ENCODE results near the gene MYZAP.
"Not testable (repeated sequence)": the region's sequence is repeated elsewhere in the genome, so short reads cannot be mapped to it uniquely, and the experiment has no call there.

Gene MYZAP

GRCh38 chr15:57611123-57611522 is 19.4 kb downstream of the MYZAP start:
- Histone ChIP-seq H3K4me3 (no peak overlapping the region), H3K27ac (peak overlapping the region in 7 of 21 experiments; percentile 20 to 64 (median 38))

GRCh38 chr15:57611938-57612337 is 20.2 kb downstream of the MYZAP start:
- Histone ChIP-seq H3K4me3 (no peak overlapping the region), H3K27ac (peak overlapping the region in 7 of 21 experiments; percentile 8 to 60 (median 28))

- Histone ChIP-seq H3K4me3 (no peak overlapping the region), H3K27ac (no peak overlapping the region)
Observed at GRCh38 chr15:57614241-57614640, 22.5 kb downstream of the MYZAP start.

GRCh38 chr15:57615951-57616496 is 24.3 kb downstream of the MYZAP start:
- H3K27ac ChIP-seq, H3K4me3 ChIP-seq: not testable (repeated sequence)

- H3K4me3 ChIP-seq, result no peak overlapping the region
- H3K27ac ChIP-seq, result no peak overlapping the region
Observed at GRCh38 chr15:57618325-57618724, 26.6 kb downstream of the MYZAP start.

GRCh38 chr15:57619746-57620145 is 28.0 kb downstream of the MYZAP start:
- Histone ChIP-seq H3K27ac (no peak overlapping the region), H3K4me3 (no peak overlapping the region)

GRCh38 chr15:57624730-57625129 is 33.0 kb downstream of the MYZAP start:
- H3K27ac ChIP-seq, result no peak overlapping the region

GRCh38 chr15:57625703-57626448 is 34.2 kb downstream of the MYZAP start:
- H3K27ac ChIP-seq, result no peak overlapping the region

More at GRCh38 chr15:57624730-57625129, 33.0 kb downstream of the MYZAP start:
- no peak overlapping the region for H3K4me3 ChIP-seq

GRCh38 chr15:57626713-57627440 is 35.2 kb downstream of the MYZAP start:
- H3K27ac ChIP-seq, result peak overlapping the region in 1 of 21 experiments; percentile 13

More at GRCh38 chr15:57625703-57626448, 34.2 kb downstream of the MYZAP start:
- H3K4me3 ChIP-seq, result no peak overlapping the region

GRCh38 chr15:57631386-57632110 is 39.8 kb downstream of the MYZAP start:
- Histone ChIP-seq H3K4me3 (no peak overlapping the region), H3K27ac (no peak overlapping the region)

More at GRCh38 chr15:57626713-57627440, 35.2 kb downstream of the MYZAP start:
- H3K4me3 ChIP-seq, result no peak overlapping the region

GRCh38 chr15:57634290-57634689 is 42.6 kb downstream of the MYZAP start:
- H3K27ac ChIP-seq, result no peak overlapping the region
- H3K4me3 ChIP-seq, result no peak overlapping the region

GRCh38 chr15:57635300-57635909 is 43.7 kb downstream of the MYZAP start:
- Histone ChIP-seq H3K27ac (peak overlapping the region in 3 of 21 experiments; percentile 15 to 69 (median 24)), H3K4me3 (no peak overlapping the region)

- Histone ChIP-seq H3K4me3 (no peak overlapping the region), H3K27ac (no peak overlapping the region)
Observed at GRCh38 chr15:57637846-57638245, 46.1 kb downstream of the MYZAP start.

GRCh38 chr15:57639306-57639705 is 47.6 kb downstream of the MYZAP start:
- H3K4me3 ChIP-seq, result no peak overlapping the region
- no peak overlapping the region for H3K27ac ChIP-seq

GRCh38 chr15:57640930-57641682 is 49.4 kb downstream of the MYZAP start:
- no peak overlapping the region for H3K27ac ChIP-seq
- no peak overlapping the region for H3K4me3 ChIP-seq

- Histone ChIP-seq H3K4me3 (no peak overlapping the region), H3K27ac (no peak overlapping the region)
Observed at GRCh38 chr15:57643826-57644225, 52.1 kb downstream of the MYZAP start.

GRCh38 chr15:57646087-57646486 is 54.4 kb downstream of the MYZAP start:
- no peak overlapping the region for H3K27ac ChIP-seq
- H3K4me3 ChIP-seq, result no peak overlapping the region

- Histone ChIP-seq H3K4me3 (no peak overlapping the region), H3K27ac (peak overlapping the region in 3 of 21 experiments; percentile 16 to 71 (median 54))
Observed at GRCh38 chr15:57647071-57647790, 55.5 kb downstream of the MYZAP start.
